Measurements from ENCODE around the gene RAB27A. TPM values are rescaled to one million over a fixed set of nuclear protein-coding genes. Genes with fewer than 3 reads are reported as not detected.

The RAB27A gene
- total RNA-seq, 5 donors from 2014 or later (not counting 1 experiment from before 2014, with no cell fraction given), result 29.7 to 47.2 (median 35.2) TPM

DNA sequence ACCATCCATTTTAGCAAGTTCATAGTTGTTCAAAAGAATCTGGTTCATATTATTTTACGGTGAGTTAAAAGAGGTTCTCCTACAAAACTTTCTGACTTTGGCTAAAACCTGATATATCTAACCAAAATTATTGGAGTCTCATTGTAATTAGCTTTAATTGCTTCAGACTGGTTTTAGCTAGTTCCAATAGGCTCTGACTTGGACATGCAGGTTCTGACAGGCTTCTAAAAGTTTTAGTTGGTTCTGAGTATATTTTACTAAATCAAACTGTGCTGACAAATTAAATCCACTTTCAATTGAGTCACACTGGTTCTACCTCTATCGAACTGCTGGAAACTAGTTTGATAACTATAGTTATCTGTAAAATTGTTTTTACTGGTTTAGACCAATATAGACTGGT is 50.7 kb downstream of the RAB27A start:
- DNase-seq (no peak), ATAC-seq (replicated peaks in 1 of 4) (no peak)
- Histone ChIP-seq H3K36me3 (ENCODE audit: control insufficient read depth in 2 of 2, extremely low read depth in 1 of 2, insufficient read depth in 1 of 2, low read length in 1 of 2) (peaks cover 0 to 9% of the 10 kb centered on the region in 2 donors), H3K27me3 (replicated peaks in 1 of 2; ENCODE audit: control insufficient read depth in 2 of 2, extremely low read depth in 1 of 2, insufficient read depth in 2 of 2, low read length in 1 of 2) (no peaks in the 10 kb centered on the region), H3K27ac (ENCODE audit: low read length) (no peak overlapping the region), H3K4me1 (ENCODE audit: control insufficient read depth in 1 of 2, extremely low read depth in 1 of 2, insufficient read depth in 2 of 2, low read length in 2 of 2) (peaks cover 6 to 7% of the 10 kb centered on the region in 2 experiments), H3K9me3 (no peaks in the 10 kb centered on the region), H3K4me3 (ENCODE audit: control insufficient read depth in 1 of 2, extremely low read depth in 1 of 2, low read length in 1 of 2) (no peak overlapping the region)
- CTCF ChIA-PET, result no interaction called here
- H3K27ac Mint-ChIP-seq, result no peak overlapping the region
- peaks cover 27 to 42% (median 39%) of the 10 kb centered on the region in 3 donors for H3K4me1 Mint-ChIP-seq
- peaks cover 22% of the 10 kb centered on the region for H3K36me3 Mint-ChIP-seq
- no peaks in the 10 kb centered on the region for H3K27me3 Mint-ChIP-seq
- POLR2A ChIA-PET, result no interaction called here
- WGBS (ENCODE audit: insufficient coverage), result no CpG with 5 or more reads among the region's 2 CpGs
- no peaks in the 10 kb centered on the region for H3K9me3 Mint-ChIP-seq
- no peak overlapping the region for H3K4me3 Mint-ChIP-seq

GRCh38 chr15:55237219-55238130 is 52.1 kb downstream of the RAB27A start:
- peaks cover 25% of the 10 kb centered on the region for H3K36me3 Mint-ChIP-seq
- peaks cover 0 to 10% of the 10 kb centered on the region in 2 donors for H3K36me3 ChIP-seq (ENCODE audit: control insufficient read depth in 2 of 2, extremely low read depth in 1 of 2, insufficient read depth in 1 of 2, low read length in 1 of 2)
- ChIA-PET CTCF (interaction anchor here in 1 of 2 donors (1.0 kb wide), 1 partner anchor 20 kb away, joined by 3 read pairs; no protein-coding TSS in a partner anchor), POLR2A (interaction anchor here in 1 of 2 donors (0.5 to 0.6 kb wide), 2 partner anchors 20 to 126 kb away, joined by 5 to 12 read pairs; no protein-coding TSS in a partner anchor)
- no peak overlapping the region for H3K27ac ChIP-seq (ENCODE audit: low read length)
- H3K4me1 Mint-ChIP-seq, result peaks cover 27 to 36% (median 36%) of the 10 kb centered on the region in 3 donors
- H3K4me3 Mint-ChIP-seq, result no peak overlapping the region
- no peaks in the 10 kb centered on the region for H3K9me3 Mint-ChIP-seq
- DNase-seq (no peak), ATAC-seq (replicated peaks in 1 of 4) (no peak)
- H3K27ac Mint-ChIP-seq, result no peak overlapping the region
- no peaks in the 10 kb centered on the region for H3K9me3 ChIP-seq
- H3K27me3 ChIP-seq (replicated peaks in 1 of 2; ENCODE audit: control insufficient read depth in 2 of 2, extremely low read depth in 1 of 2, insufficient read depth in 2 of 2, low read length in 1 of 2), result no peaks in the 10 kb centered on the region
- no peak overlapping the region for H3K4me3 ChIP-seq (ENCODE audit: control insufficient read depth in 1 of 2, extremely low read depth in 1 of 2, low read length in 1 of 2)
- peaks cover 6 to 7% of the 10 kb centered on the region in 2 experiments for H3K4me1 ChIP-seq (ENCODE audit: control insufficient read depth in 1 of 2, extremely low read depth in 1 of 2, insufficient read depth in 2 of 2, low read length in 2 of 2)
- H3K27me3 Mint-ChIP-seq, result no peaks in the 10 kb centered on the region
- WGBS (ENCODE audit: insufficient coverage), result 94% methylated on average over 3 of the region's 6 CpGs

DNA sequence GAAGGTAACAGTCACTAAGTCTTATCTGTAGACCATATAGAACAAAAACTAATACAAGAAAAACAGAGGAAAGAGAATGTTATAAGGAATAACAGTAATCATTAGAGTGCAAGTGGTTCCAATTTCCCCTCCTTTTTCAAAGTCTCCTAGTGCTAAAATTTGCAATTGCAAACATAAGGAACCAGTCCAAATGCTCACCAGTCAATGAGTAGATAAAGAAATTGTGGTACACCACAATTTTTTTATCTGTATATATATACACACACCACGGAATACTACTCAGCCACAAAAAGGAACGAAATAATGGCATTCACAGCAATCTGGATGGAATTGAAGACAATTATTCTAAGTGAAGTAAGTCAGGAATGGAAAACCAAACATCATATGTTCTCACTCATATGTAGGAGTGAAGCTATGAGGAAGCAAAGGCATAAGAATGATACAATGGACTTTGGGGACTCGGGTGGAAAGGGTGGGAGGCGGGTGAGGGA is 54.0 kb downstream of the RAB27A start:
- Histone ChIP-seq H3K4me3 (ENCODE audit: control insufficient read depth in 1 of 2, extremely low read depth in 1 of 2, low read length in 1 of 2) (no peak overlapping the region), H3K36me3 (ENCODE audit: control insufficient read depth in 2 of 2, extremely low read depth in 1 of 2, insufficient read depth in 1 of 2, low read length in 1 of 2) (peaks cover 0 to 16% of the 10 kb centered on the region in 2 donors), H3K27ac (ENCODE audit: low read length) (no peak overlapping the region), H3K27me3 (replicated peaks in 1 of 2; ENCODE audit: control insufficient read depth in 2 of 2, extremely low read depth in 1 of 2, insufficient read depth in 2 of 2, low read length in 1 of 2) (no peaks in the 10 kb centered on the region), H3K9me3 (no peaks in the 10 kb centered on the region), H3K4me1 (ENCODE audit: control insufficient read depth in 1 of 2, extremely low read depth in 1 of 2, insufficient read depth in 2 of 2, low read length in 2 of 2) (peaks cover 5 to 6% of the 10 kb centered on the region in 2 experiments)
- no peaks in the 10 kb centered on the region for H3K27me3 Mint-ChIP-seq
- DNase-seq, result no peak
- H3K36me3 Mint-ChIP-seq, result peaks cover 39% of the 10 kb centered on the region
- peaks cover 13 to 39% (median 29%) of the 10 kb centered on the region in 3 donors for H3K4me1 Mint-ChIP-seq
- ChIA-PET CTCF (no interaction called here), POLR2A (no interaction called here)
- no peak overlapping the region for H3K27ac Mint-ChIP-seq
- WGBS (ENCODE audit: insufficient coverage), result no CpG with 5 or more reads among the region's 4 CpGs
- H3K9me3 Mint-ChIP-seq, result no peaks in the 10 kb centered on the region
- ATAC-seq (replicated peaks in 1 of 4), result no peak
- no peak overlapping the region for H3K4me3 Mint-ChIP-seq

- no peak overlapping the region for H3K4me3 ChIP-seq (ENCODE audit: control insufficient read depth in 1 of 2, extremely low read depth in 1 of 2, low read length in 1 of 2)
- Mint-ChIP-seq H3K36me3 (peaks cover 42% of the 10 kb centered on the region), H3K4me3 (no peak overlapping the region), H3K27me3 (no peaks in the 10 kb centered on the region), H3K9me3 (no peaks in the 10 kb centered on the region), H3K4me1 (peaks cover 5 to 37% (median 27%) of the 10 kb centered on the region in 3 donors), H3K27ac (no peak overlapping the region)
- no CpG with 5 or more reads among the region's 1 CpG for WGBS (ENCODE audit: insufficient coverage)
- ATAC-seq (replicated peaks in 1 of 4), result no peak
- H3K9me3 ChIP-seq, result no peaks in the 10 kb centered on the region
- H3K27ac ChIP-seq (ENCODE audit: low read length), result no peak overlapping the region
- H3K4me1 ChIP-seq (ENCODE audit: control insufficient read depth in 1 of 2, extremely low read depth in 1 of 2, insufficient read depth in 2 of 2, low read length in 2 of 2), result peaks cover 0 to 6% of the 10 kb centered on the region in 2 experiments
- no peaks in the 10 kb centered on the region for H3K27me3 ChIP-seq (replicated peaks in 1 of 2; ENCODE audit: control insufficient read depth in 2 of 2, extremely low read depth in 1 of 2, insufficient read depth in 2 of 2, low read length in 1 of 2)
- ChIA-PET POLR2A (no interaction called here), CTCF (no interaction called here)
- peaks cover 0 to 18% of the 10 kb centered on the region in 2 donors for H3K36me3 ChIP-seq (ENCODE audit: control insufficient read depth in 2 of 2, extremely low read depth in 1 of 2, insufficient read depth in 1 of 2, low read length in 1 of 2)
- no peak for DNase-seq
Observed at GRCh38 chr15:55234800-55235104, 54.9 kb downstream of the RAB27A start.

DNA sequence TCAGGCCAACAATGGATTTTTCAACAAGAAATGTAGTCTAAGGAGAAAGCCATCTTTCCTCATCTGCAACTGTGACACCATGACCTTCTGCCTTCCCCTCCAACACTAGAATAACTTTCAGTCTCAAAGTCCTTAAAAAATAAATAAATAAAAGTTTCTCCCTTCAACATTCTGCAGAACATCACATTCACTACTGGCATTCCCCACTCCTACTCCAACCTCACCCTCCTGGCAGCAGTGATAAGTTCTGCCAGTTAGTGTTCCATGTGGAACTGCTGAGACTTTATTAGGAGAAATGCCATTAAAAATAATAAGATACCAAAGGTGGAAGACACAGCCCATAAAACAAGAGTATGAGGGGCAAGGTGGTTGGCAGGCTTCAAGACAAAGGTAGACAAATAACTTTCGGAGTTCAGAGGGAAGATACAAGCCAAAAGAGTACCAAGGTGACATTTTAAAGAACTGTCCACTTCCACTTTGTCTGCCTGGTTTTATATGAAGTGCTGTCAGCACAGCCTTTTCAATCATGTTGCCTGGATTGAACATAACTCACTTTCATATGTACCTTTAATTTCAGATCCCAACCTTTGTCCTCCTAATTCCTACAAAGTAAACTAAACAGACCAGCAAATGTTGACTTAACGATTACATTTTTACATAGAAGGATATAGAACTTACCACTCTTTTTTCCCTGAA is 55.4 kb downstream of the RAB27A start:
- ATAC-seq (replicated peaks in 1 of 4) (no peak), DNase-seq (no peak)
- Mint-ChIP-seq H3K9me3 (no peaks in the 10 kb centered on the region), H3K27me3 (no peaks in the 10 kb centered on the region), H3K27ac (no peak overlapping the region), H3K4me3 (no peak overlapping the region), H3K4me1 (peaks cover 0 to 33% (median 24%) of the 10 kb centered on the region in 3 donors), H3K36me3 (peaks cover 43% of the 10 kb centered on the region)
- ChIA-PET POLR2A (no interaction called here), CTCF (no interaction called here)
- no CpG with 5 or more reads among the region's 2 CpGs for WGBS (ENCODE audit: insufficient coverage)
- Histone ChIP-seq H3K27me3 (replicated peaks in 1 of 2; ENCODE audit: control insufficient read depth in 2 of 2, extremely low read depth in 1 of 2, insufficient read depth in 2 of 2, low read length in 1 of 2) (no peaks in the 10 kb centered on the region), H3K27ac (ENCODE audit: low read length) (no peak overlapping the region), H3K4me1 (ENCODE audit: control insufficient read depth in 1 of 2, extremely low read depth in 1 of 2, insufficient read depth in 2 of 2, low read length in 2 of 2) (peaks cover 0 to 4% of the 10 kb centered on the region in 2 experiments), H3K4me3 (ENCODE audit: control insufficient read depth in 1 of 2, extremely low read depth in 1 of 2, low read length in 1 of 2) (no peak overlapping the region), H3K9me3 (no peaks in the 10 kb centered on the region), H3K36me3 (ENCODE audit: control insufficient read depth in 2 of 2, extremely low read depth in 1 of 2, insufficient read depth in 1 of 2, low read length in 1 of 2) (peaks cover 0 to 18% of the 10 kb centered on the region in 2 donors)

GRCh38 chr15:55231455-55231854 is 58.2 kb downstream of the RAB27A start:
- H3K36me3 ChIP-seq (ENCODE audit: control insufficient read depth in 2 of 2, extremely low read depth in 1 of 2, insufficient read depth in 1 of 2, low read length in 1 of 2), result peaks cover 0 to 28% of the 10 kb centered on the region in 2 donors
- ChIA-PET POLR2A (no interaction called here), CTCF (interaction anchor here (0.6 to 1.0 kb wide), 4 partner anchors 9 to 1467 kb away, joined by 3 to 6 read pairs (median 3); partner anchors contain the start of genes CCPG1 (in 1 of the 2) and PIERCE2 (in 1 of the 2))
- DNase-seq (no peak), ATAC-seq (replicated peaks in 1 of 4) (no peak)
- peaks cover 35% of the 10 kb centered on the region for H3K36me3 Mint-ChIP-seq
- H3K27me3 ChIP-seq (replicated peaks in 1 of 2; ENCODE audit: control insufficient read depth in 2 of 2, extremely low read depth in 1 of 2, insufficient read depth in 2 of 2, low read length in 1 of 2), result no peaks in the 10 kb centered on the region
- H3K27ac ChIP-seq (ENCODE audit: low read length), result no peak overlapping the region
- no peak overlapping the region for H3K4me3 ChIP-seq (ENCODE audit: control insufficient read depth in 1 of 2, extremely low read depth in 1 of 2, low read length in 1 of 2)
- H3K9me3 ChIP-seq, result no peaks in the 10 kb centered on the region
- H3K4me3 Mint-ChIP-seq, result no peak overlapping the region
- H3K9me3 Mint-ChIP-seq, result no peaks in the 10 kb centered on the region
- no peak overlapping the region for H3K27ac Mint-ChIP-seq
- no CpG with 5 or more reads among the region's 1 CpG for WGBS (ENCODE audit: insufficient coverage)
- H3K4me1 Mint-ChIP-seq, result peaks cover 0 to 22% (median 12%) of the 10 kb centered on the region in 3 donors
- H3K27me3 Mint-ChIP-seq, result no peaks in the 10 kb centered on the region
- peaks cover 0 to 4% of the 10 kb centered on the region in 2 experiments for H3K4me1 ChIP-seq (ENCODE audit: control insufficient read depth in 1 of 2, extremely low read depth in 1 of 2, insufficient read depth in 2 of 2, low read length in 2 of 2)
